ENCODE results near the gene SIDT1.

The SIDT1 gene

GRCh38 chr3:113597596-113598354 is 65.4 kb downstream of the SIDT1 start:
- DNase-seq (ENCODE audit: low read depth): no peak

GRCh38 chr3:113600418-113601182 is 68.2 kb downstream of the SIDT1 start:
- no peak for DNase-seq (ENCODE audit: low read depth)

- no peak for DNase-seq (ENCODE audit: low read depth)
Observed at GRCh38 chr3:113601240-113601639, 68.9 kb downstream of the SIDT1 start.

GRCh38 chr3:113602256-113602655 is 69.9 kb downstream of the SIDT1 start:
- no peak for DNase-seq (ENCODE audit: low read depth)

- DNase-seq (ENCODE audit: low read depth): no peak
Observed at GRCh38 chr3:113602836-113603235, 70.5 kb downstream of the SIDT1 start.

GRCh38 chr3:113606539-113607218 is 74.3 kb downstream of the SIDT1 start:
- no peak for DNase-seq (ENCODE audit: low read depth)

- DNase-seq (ENCODE audit: low read depth): no peak
Observed at GRCh38 chr3:113607219-113607596, 74.9 kb downstream of the SIDT1 start.

- DNase-seq (ENCODE audit: low read depth): no peak
Observed at GRCh38 chr3:113614402-113614801, 82.0 kb downstream of the SIDT1 start.

GRCh38 chr3:113615976-113616375 is 83.6 kb downstream of the SIDT1 start:
- no peak for DNase-seq (ENCODE audit: low read depth)

- no peak for DNase-seq (ENCODE audit: low read depth)
Observed at GRCh38 chr3:113617726-113618125, 85.4 kb downstream of the SIDT1 start.

GRCh38 chr3:113620091-113620490 is 87.7 kb downstream of the SIDT1 start:
- DNase-seq (ENCODE audit: low read depth): no peak

- DNase-seq (ENCODE audit: low read depth): no peak
Observed at GRCh38 chr3:113623324-113623723, 91.0 kb downstream of the SIDT1 start.

GRCh38 chr3:113623811-113624210 is 91.5 kb downstream of the SIDT1 start:
- DNase-seq (ENCODE audit: low read depth): no peak

GRCh38 chr3:113625834-113626233 is 93.5 kb downstream of the SIDT1 start:
- no peak for DNase-seq (ENCODE audit: low read depth)

- DNase-seq (ENCODE audit: low read depth): peak; percentile 79
Observed at GRCh38 chr3:113626503-113627371, 94.4 kb downstream of the SIDT1 start.

GRCh38 chr3:113628316-113628715 is 96.0 kb downstream of the SIDT1 start:
- DNase-seq (ENCODE audit: low read depth): no peak

- DNase-seq (ENCODE audit: low read depth): no peak
Observed at GRCh38 chr3:113628788-113629187, 96.4 kb downstream of the SIDT1 start.

GRCh38 chr3:113629584-113630421 is 97.4 kb downstream of the SIDT1 start:
- DNase-seq (ENCODE audit: low read depth): no peak

GRCh38 chr3:113630956-113631542 is 98.7 kb downstream of the SIDT1 start:
- no peak for DNase-seq (ENCODE audit: low read depth)

GRCh38 chr3:113631573-113631972 is 99.2 kb downstream of the SIDT1 start:
- no peak for DNase-seq (ENCODE audit: low read depth)
